Endothelial cell of umbilical vein (primary cell): Measurements from ENCODE around the gene TOX2.

ENCODE experiments used
- CTCF ChIP-seq, 2 donors: IDR thresholded peaks; 1 replicate in 1 of 2; 2 replicates in 1 of 2; pipeline ENCODE4 v1.5.1; 2011; ENCODE audit warnings: low read length in 2 of 2, mild to moderate bottlenecking in 2 of 2, moderate library complexity in 2 of 2, control low read depth in 1 of 2, inconsistent platforms in 1 of 2, low read depth in 1 of 2; ENCODE audit not compliant: insufficient read depth in 1 of 2; ENCODE audit errors: extremely low read depth in 1 of 2
- EZH2 ChIP-seq: IDR thresholded peaks from 2 replicates; pipeline ENCODE4 v1.6.1; 2012; ENCODE audit warnings: borderline replicate concordance, low read depth, mild to moderate bottlenecking, moderate library complexity, low read length, inconsistent platforms; ENCODE audit not compliant: severe bottlenecking
- FOS ChIP-seq: IDR thresholded peaks from 2 replicates; pipeline ENCODE4 v1.6.1; 2011; ENCODE audit warnings: mild to moderate bottlenecking, low read length, moderate library complexity, borderline replicate concordance; ENCODE audit not compliant: insufficient read depth
- GATA2 ChIP-seq: IDR thresholded peaks from 2 replicates; pipeline ENCODE4 v1.7.0; 2011; ENCODE audit warnings: low read depth, mild to moderate bottlenecking, moderate library complexity, mixed read lengths, low read length; ENCODE audit not compliant: insufficient read length, insufficient read depth
- JUN ChIP-seq: IDR thresholded peaks from 2 replicates; pipeline ENCODE4 v1.6.1; 2011; ENCODE audit warnings: borderline replicate concordance, low read depth; ENCODE audit not compliant: insufficient read length, insufficient read depth
- MYC ChIP-seq: IDR thresholded peaks from one replicate; pipeline ENCODE4 v1.6.1; 2011; ENCODE audit warnings: mild to moderate bottlenecking, low read depth, low read length
- POLR2A ChIP-seq: IDR thresholded peaks from 2 replicates; pipeline ENCODE4 v1.6.1; 2012; ENCODE audit warnings: low read depth, mild to moderate bottlenecking, control low read depth, low read length

GRCh38 chr20:44093249-44093582 is 178.6 kb downstream of the TOX2 start:
- no peak for TF ChIP-seq CTCF (IDR thresholded peaks at IDR 0.05; ENCODE audit: extremely low read depth in 1 of 2, insufficient read depth in 1 of 2, low read depth in 1 of 2, low read length in 2 of 2)
- TF ChIP-seq POLR2A = no peak
- TF ChIP-seq FOS = no peak
- no peak for TF ChIP-seq MYC
- no peak for TF ChIP-seq GATA2
- TF ChIP-seq JUN = no peak
- no peak for TF ChIP-seq EZH2
